Motor neuron (in vitro differentiated cells): ENCODE data around the gene OGFRL1. TPM values are rescaled to one million over a fixed set of nuclear protein-coding genes. Genes with fewer than 3 reads are reported as not detected.

ENCODE experiments used
- ATAC-seq, 8 experiments: fragments of 200-7000 bp; cut with Tn5 transposase; replicated peaks in 6 of 8; 2 replicates each; pipeline ENCODE4 v1.8.0; 2021; ENCODE audit warnings: mild to moderate bottlenecking in 8 of 8, moderate library complexity in 8 of 8
- H3K27ac ChIP-seq, 2 donors: fragments of 250-450 bp; sonication (Bioruptor Pico); 2 replicates each; pipeline ENCODE4 v1.9.0; 2021; ENCODE audit warnings: antibody characterized with exemption in 2 of 2, mild to moderate bottlenecking in 2 of 2, moderate library complexity in 1 of 2
- H3K4me1 ChIP-seq, 2 donors: fragments of 250-450 bp; sonication (Bioruptor Pico); replicated peaks in 1 of 2; 2 replicates each; pipeline ENCODE4 v1.6.1; 2021; ENCODE audit warnings: antibody characterized with exemption in 2 of 2, mild to moderate bottlenecking in 2 of 2, moderate library complexity in 1 of 2
- H3K4me3 ChIP-seq, 5 donors: fragments of 250-450 bp; sonication (Bioruptor Pico); 2 replicates each; pipeline ENCODE4 v1.9.0; 2021; ENCODE audit warnings: antibody characterized with exemption in 5 of 5, mild to moderate bottlenecking in 5 of 5, moderate library complexity in 4 of 5
- WGBS, 10 experiments: fragments of 450-650 bp; shearing (Covaris generic); methylation state at CpG; one replicate each; pipeline ENCODE4 v1.0.0; 2022; 5-methylcytosine and 5-hydroxymethylcytosine counted together
- in situ Hi-C, 9 experiments: fragments of 400-800 bp; cut with MboI; loops; one replicate each; pipeline ENCODE4 v1.15.0; 2021; ENCODE audit warnings: low sequenced_read_pairs in 9 of 9, low pct_unique_long_range_greater_than_20kb in 2 of 9; ENCODE audit not compliant: unreplicated experiment in 9 of 9
- total RNA-seq, 8 experiments: library from RNA; unstranded; fragments of 300-600 nt; gene quantifications; 2 replicates each; pipeline versions ENCODE4 v1.2.3 to v1.2.4, GENCODE V29; 2022

OGFRL1 gene
- total RNA-seq, 8 experiments from 2014 or later = 7.7 to 32.0 (median 11.4) TPM

DNA sequence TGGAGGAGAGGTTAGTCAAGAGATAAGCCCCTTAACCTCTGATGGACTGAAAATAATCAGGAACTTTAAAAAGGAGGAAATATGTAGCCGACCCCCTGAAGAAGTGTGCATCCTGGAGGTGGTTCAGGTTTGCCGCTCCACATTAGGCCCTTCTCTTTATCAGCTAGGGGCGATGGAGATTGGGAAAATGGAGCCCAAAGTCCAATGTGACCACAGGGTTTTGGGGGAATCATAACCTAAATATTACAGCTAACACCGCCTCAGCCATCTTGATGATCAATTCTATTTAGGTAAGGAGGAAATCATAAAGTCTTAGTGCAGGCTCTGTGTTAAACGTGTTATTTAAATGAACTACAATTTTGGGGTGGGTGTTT, 1.2 kb downstream of the OGFRL1 start:
- peak overlapping the region; percentile 79 to 98 (median 96) for H3K4me3 ChIP-seq
- 69 to 92% (median 75%) methylated on average over 2 to 5 of the region's 5 CpGs; no CpG with 5 or more reads in 3 of the 10 experiments for WGBS, 10 experiments
- peaks cover 5 to 23% of the 10 kb centered on the region in 2 donors for H3K4me1 ChIP-seq
- ATAC-seq = no peak
- in situ Hi-C loops = no loop called here
- no peak overlapping the region for H3K27ac ChIP-seq

DNA sequence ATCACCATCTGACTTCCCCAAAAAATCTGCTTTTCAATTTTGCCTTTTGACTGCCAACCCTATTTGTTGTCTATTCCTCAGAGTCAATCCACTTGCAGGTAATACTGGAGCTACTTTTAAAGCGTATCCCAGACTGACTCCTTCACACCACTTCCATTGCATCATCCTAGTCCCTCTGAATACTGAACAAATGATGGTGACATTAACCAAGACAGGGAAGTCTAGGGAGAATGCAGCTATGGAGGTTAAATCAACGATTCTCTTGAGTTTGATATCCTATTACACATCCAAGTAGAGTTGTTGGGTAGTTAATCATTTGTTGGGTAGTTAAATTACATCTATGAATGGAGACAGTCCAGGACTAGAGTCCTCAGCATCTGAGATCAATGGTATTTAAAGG, 2.0 kb downstream of the OGFRL1 start:
- WGBS, 10 experiments = 70 to 100% (median 80%) methylated on average over 1 to 2 of the region's 2 CpGs; no CpG with 5 or more reads in 2 of the 10 experiments
- peaks cover 5 to 23% of the 10 kb centered on the region in 2 donors for H3K4me1 ChIP-seq
- H3K27ac ChIP-seq = no peak overlapping the region
- ATAC-seq = no peak
- H3K4me3 ChIP-seq = peak overlapping the region; percentile 79 to 98 (median 96)
- in situ Hi-C loops = no loop called here

DNA sequence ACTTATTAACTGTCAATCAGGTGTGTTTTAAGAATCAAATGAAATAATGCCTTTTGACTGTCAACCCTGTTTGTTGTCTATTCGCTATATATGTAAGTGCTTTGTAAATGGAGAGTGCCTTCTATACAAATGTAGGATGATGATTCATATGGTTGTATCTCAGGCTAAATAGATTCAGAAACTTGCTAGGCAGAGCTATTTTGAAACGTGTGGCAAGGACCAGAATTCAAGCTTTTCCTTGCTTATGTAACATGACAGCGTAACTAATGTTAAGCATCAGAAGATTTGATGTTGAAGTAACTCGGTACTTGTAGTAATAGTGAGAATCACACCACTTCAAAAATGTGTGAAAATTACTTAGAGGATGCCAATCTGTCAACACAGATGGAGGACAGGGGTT, 3.4 kb downstream of the OGFRL1 start:
- no peak for ATAC-seq
- H3K4me1 ChIP-seq = peaks cover 5 to 23% of the 10 kb centered on the region in 2 donors
- H3K4me3 ChIP-seq = peak overlapping the region in 2 of 5 donors; percentile 93 to 98
- in situ Hi-C loops = no loop called here
- WGBS, 10 experiments = 0 to 100% (median 67%) methylated on average over 1 to 4 of the region's 4 CpGs; no CpG with 5 or more reads in 1 of the 10 experiments
- no peak overlapping the region for H3K27ac ChIP-seq

DNA sequence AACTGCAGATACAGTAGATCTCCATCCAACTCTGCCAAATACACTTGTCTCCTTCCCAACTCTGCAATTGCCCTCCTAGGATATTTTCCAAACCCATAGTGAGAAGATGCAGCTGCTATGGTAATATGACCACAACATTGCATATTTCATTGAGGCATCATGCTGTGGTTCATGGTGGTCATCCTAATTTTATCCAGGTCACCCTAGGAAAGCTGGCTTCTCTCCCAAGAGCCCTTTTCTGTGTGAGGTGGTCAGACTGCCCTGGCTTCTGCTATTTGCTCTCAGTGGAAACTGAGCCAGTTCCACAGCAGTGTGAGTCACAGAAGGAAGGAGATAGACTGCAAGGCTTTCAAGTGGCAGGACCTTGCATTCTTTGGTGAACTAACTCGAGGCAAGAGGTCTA, 5.5 kb downstream of the OGFRL1 start:
- in situ Hi-C loops = no loop called here
- WGBS, 10 experiments = 20 to 80% (median 40%) methylated on average over 1 of the region's 1 CpG; no CpG with 5 or more reads in 7 of the 10 experiments
- Histone ChIP-seq H3K4me3 (no peak overlapping the region), H3K27ac (no peak overlapping the region), H3K4me1 (peaks cover 5 to 17% of the 10 kb centered on the region in 2 donors)
- ATAC-seq = peak in 1 of 8 experiments; percentile 25

- no peak overlapping the region for H3K4me3 ChIP-seq
- H3K27ac ChIP-seq = no peak overlapping the region
- no peak for ATAC-seq
- 57 to 100% (median 82%) methylated on average over 1 of the region's 1 CpG; no CpG with 5 or more reads in 2 of the 10 experiments for WGBS, 10 experiments
- in situ Hi-C loops = no loop called here
- H3K4me1 ChIP-seq = no peaks in the 10 kb centered on the region
Observed at GRCh38 chr6:71298459-71298858, 9.8 kb downstream of the OGFRL1 start.

DNA sequence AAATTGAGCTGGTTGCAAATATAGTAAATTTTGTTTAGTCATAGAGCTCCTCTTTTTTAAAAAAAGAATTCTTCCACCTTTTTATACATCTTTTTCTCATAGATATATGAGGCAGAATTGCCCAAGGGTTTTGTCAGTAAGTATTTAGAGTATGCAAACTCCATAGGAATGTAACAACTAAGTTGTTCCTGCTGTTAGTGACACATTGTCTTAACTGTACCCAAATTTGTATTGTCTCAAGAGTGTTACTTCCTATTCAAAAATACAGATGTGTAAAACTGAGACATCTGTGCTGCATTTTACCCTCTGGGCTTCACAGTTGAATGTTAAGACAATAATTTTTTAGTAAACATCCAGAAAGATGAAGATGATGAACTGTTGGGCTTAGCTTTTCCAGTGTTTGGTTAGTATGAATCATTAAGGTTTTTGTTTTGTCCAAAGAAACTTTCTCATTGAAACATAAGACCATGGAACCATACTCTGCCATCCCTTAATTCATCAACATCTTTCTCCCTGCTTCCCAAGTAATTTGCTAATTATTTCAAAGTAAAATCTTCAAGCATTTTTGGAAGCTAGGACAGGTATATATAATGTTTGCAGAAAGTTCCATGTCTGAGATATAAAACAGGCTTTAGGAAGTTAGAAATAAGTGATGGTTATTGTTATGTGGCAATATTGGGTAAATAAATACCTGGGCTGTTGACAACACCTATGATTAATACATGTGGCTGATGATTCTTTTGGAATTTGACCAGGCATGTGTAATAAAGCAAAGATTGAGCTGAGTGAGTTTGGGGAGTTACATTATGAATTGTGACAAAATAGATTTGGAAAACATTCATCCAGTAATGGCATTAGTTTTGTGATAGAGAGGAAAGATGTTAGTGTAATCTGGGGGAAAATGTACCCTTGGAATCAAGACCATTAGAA, 11.2 kb downstream of the OGFRL1 start:
- no peak overlapping the region for H3K4me3 ChIP-seq
- ATAC-seq = peak in 1 of 8 experiments; percentile 49
- in situ Hi-C loops = no loop called here
- H3K4me1 ChIP-seq = no peaks in the 10 kb centered on the region
- H3K27ac ChIP-seq = no peak overlapping the region

GRCh38 chr6:71300561-71301168, 12.1 kb downstream of the OGFRL1 start:
- 83 to 100% (median 92%) methylated on average over 1 to 4 of the region's 4 CpGs for WGBS, 10 experiments
- in situ Hi-C loops = no loop called here
- no peaks in the 10 kb centered on the region for H3K4me1 ChIP-seq
- no peak overlapping the region for H3K4me3 ChIP-seq
- no peak for ATAC-seq
- H3K27ac ChIP-seq = no peak overlapping the region

DNA sequence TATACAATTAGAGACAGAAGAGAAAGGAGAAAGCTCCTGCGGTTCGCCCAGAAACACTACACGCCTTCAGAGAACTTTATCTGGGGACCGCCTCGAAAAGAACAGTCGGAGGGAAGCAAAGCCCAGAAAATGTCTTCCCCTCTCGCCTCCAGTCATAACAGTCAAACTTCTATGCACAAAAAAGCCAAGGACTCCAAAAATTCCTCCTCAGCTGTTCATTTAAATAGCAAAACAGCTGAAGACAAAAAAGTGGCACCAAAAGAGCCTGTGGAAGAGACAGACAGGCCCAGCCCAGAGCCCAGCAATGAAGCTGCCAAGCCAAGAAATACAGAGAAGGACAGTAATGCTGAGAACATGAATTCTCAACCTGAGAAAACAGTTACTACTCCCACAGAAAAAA, 12.9 kb downstream of the OGFRL1 start:
- Histone ChIP-seq H3K4me1 (no peaks in the 10 kb centered on the region), H3K4me3 (no peak overlapping the region), H3K27ac (no peak overlapping the region)
- WGBS, 10 experiments = 97 to 100% (median 100%) methylated on average over 2 to 7 of the region's 7 CpGs; no CpG with 5 or more reads in 1 of the 10 experiments
- in situ Hi-C loops = no loop called here
- no peak for ATAC-seq

GRCh38 chr6:71309656-71310055, 21.0 kb downstream of the OGFRL1 start:
- no peak overlapping the region for H3K27ac ChIP-seq
- ATAC-seq = no peak
- 0 to 100% (median 69%) methylated on average over 1 to 2 of the region's 2 CpGs; no CpG with 5 or more reads in 1 of the 10 experiments for WGBS, 10 experiments
- in situ Hi-C loops = no loop called here
- H3K4me3 ChIP-seq = no peak overlapping the region
- H3K4me1 ChIP-seq = no peaks in the 10 kb centered on the region

DNA sequence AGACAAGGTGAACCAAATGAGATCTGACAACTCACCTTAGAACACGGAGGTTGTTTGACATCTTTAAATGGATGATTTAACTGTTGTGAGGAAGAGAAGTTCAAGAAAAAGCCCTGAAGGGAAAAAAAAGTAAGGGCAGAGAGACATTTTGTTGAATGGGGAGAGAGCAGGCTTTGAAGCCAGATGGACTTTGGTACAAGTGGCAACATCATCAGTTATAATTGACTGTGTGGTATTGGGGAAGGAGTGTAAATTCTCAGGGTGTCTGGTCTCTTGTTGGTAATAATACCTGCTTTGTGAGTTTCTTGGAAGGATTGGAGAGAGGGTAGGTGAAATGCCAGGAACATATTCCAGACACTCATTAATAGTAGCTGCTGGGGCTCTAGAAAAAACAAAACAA, 21.6 kb downstream of the OGFRL1 start:
- 30 to 88% (median 73%) methylated on average over 1 of the region's 1 CpG; no CpG with 5 or more reads in 4 of the 10 experiments for WGBS, 10 experiments
- ATAC-seq = no peak
- Histone ChIP-seq H3K27ac (no peak overlapping the region), H3K4me3 (no peak overlapping the region), H3K4me1 (no peaks in the 10 kb centered on the region)
- in situ Hi-C loops = no loop called here

DNA sequence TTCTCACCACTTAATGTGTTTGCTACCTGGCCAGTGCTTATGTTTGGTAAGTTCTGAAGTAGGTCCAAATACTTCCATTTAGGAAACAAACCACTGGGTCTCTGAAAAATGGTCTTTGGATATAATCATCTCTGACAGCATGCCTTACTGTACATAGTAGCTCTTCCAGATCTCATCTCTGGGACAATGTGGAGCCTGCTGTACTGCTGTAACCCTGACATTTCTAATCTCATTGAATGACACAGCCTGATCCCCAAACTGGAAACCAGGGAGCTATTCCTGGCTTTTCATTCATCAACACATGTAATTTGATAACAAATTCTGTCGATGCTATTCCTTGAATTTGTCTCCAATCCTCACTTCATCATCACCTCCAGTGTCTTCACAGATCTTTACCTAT, 23.5 kb downstream of the OGFRL1 start:
- H3K4me1 ChIP-seq = no peaks in the 10 kb centered on the region
- no peak for ATAC-seq
- no peak overlapping the region for H3K27ac ChIP-seq
- no peak overlapping the region for H3K4me3 ChIP-seq
- WGBS, 10 experiments = 50 to 80% (median 71%) methylated on average over 1 of the region's 1 CpG; no CpG with 5 or more reads in 3 of the 10 experiments
- in situ Hi-C loops = no loop called here

- Histone ChIP-seq H3K4me1 (no peaks in the 10 kb centered on the region), H3K27ac (no peak overlapping the region), H3K4me3 (no peak overlapping the region)
- in situ Hi-C loops = no loop called here
- ATAC-seq = no peak
Observed at GRCh38 chr6:71317441-71317840, 28.8 kb downstream of the OGFRL1 start.

GRCh38 chr6:71320041-71320440, 31.4 kb downstream of the OGFRL1 start:
- H3K4me3 ChIP-seq = no peak overlapping the region
- no peak overlapping the region for H3K27ac ChIP-seq
- peak in 2 of 8 experiments; percentile 50 for ATAC-seq
- in situ Hi-C loops = no loop called here
- no peaks in the 10 kb centered on the region for H3K4me1 ChIP-seq
- WGBS, 10 experiments = 18 to 94% (median 85%) methylated on average over 2 of the region's 2 CpGs; no CpG with 5 or more reads in 1 of the 10 experiments
